ENCODE data around the gene FEV. TPM values are rescaled to one million over a fixed set of nuclear protein-coding genes. Genes with fewer than 3 reads are reported as not detected.

The FEV gene
- not detected in 2 replicates for total RNA-seq

GRCh38 chr2:218985021-218985324 is at the start of gene FEV:
TSS of gene FEV (minus strand) at chr2:218985184. CDS start at chr2:218985075, 109 bp downstream.

GRCh38 chr2:218993345-218994315 is 8.6 kb upstream of the FEV start, which contains the start of gene CRYBA2:
TSS of gene CRYBA2 (minus strand) at chr2:218993422. CDS start at chr2:218993176, 246 bp downstream.

GRCh38 chr2:218959141-218959731 is 25.7 kb downstream of the FEV start, which contains the start of gene CDK5R2:
TSS of gene CDK5R2 (plus strand) at chr2:218959666. CDS start at chr2:218959821, 155 bp downstream.

Other genes starting within 250 kb of the FEV start
- 5.5 and 23.7 TPM in 2 replicates for gene CYP27A1, start 203.0 kb downstream of the FEV start, total RNA-seq
- not detected in 2 replicates for gene PRKAG3, start 153.4 kb downstream of the FEV start, total RNA-seq
- gene WNT6, start 125.4 kb downstream of the FEV start, total RNA-seq, result not detected in 2 replicates
- not detected in 2 replicates for gene WNT10A, start 104.3 kb downstream of the FEV start, total RNA-seq
- gene CDK5R2, start 25.5 kb downstream of the FEV start, total RNA-seq, result not detected in 2 replicates
- not detected in 2 replicates for gene CRYBA2, start 8.2 kb upstream of the FEV start, total RNA-seq
- gene CFAP65, start 56.3 kb upstream of the FEV start, total RNA-seq, result not detected in 2 replicates
- gene IHH, start 75.7 kb upstream of the FEV start, total RNA-seq, result not detected in 2 replicates
- 14.9 and 24.1 TPM in 2 replicates for gene NHEJ1, start 175.6 kb upstream of the FEV start, total RNA-seq
- 0.81 and 4.5 TPM in 2 replicates for gene SLC23A3, start 184.8 kb upstream of the FEV start, total RNA-seq
- 21.4 and 39.2 TPM in 2 replicates for gene CNPPD1, start 191.7 kb upstream of the FEV start, total RNA-seq
- gene RETREG2, start 193.1 kb upstream of the FEV start, total RNA-seq, result 49.7 TPM in 2 replicates
- 21.0 and 22.2 TPM in 2 replicates for gene ZFAND2B, start 221.6 kb upstream of the FEV start, total RNA-seq
- gene ABCB6, start 233.8 kb upstream of the FEV start, total RNA-seq, result 31.4 and 45.8 TPM in 2 replicates
- gene ATG9A, start 244.5 kb upstream of the FEV start, total RNA-seq, result 36.8 and 60.8 TPM in 2 replicates
- 19.3 and 23.1 TPM in 2 replicates for gene ANKZF1, start 244.6 kb upstream of the FEV start, total RNA-seq